Measurements from ENCODE around the gene PFKP. TPM values are rescaled to one million over a fixed set of nuclear protein-coding genes. Genes with fewer than 3 reads are reported as not detected.

PFKP gene
- 12.5 TPM for total RNA-seq

DNA sequence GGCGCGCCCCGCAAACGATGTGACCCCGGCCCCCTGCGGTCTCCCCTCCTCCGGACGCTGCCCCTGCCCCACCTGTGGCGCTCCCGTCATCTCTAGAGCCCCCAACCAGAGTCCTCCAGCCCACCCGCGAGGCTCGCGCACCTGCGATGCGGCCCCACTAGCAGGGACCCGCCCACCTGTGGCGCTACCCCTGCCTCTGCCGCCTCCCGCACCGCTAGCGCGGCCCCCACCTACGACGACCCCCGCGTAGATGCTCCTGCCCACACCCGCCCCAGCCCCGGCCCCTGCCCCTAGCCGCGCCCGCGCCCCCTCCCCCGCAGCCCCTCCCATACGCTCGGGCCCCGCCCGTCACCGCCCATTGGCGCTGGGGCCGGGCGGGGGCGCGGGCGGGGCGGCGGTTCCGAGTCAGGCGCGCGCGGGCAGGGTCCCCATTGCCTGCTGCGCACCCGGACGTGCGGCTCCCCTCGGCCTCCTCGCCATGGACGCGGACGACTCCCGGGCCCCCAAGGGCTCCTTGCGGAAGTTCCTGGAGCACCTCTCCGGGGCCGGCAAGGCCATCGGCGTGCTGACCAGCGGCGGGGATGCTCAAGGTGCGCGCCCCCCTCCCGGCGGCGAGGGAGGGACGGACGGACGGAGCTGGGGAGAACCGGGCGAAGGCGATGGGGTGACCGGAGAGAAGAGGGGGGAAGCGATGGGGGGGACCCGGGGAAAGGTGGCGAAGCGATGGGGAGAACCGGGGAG lies at the start of gene PFKP:
Gene PFKP (plus strand): TSS at position 431 of the 741 bp plus-strand sequence. CDS start 48 bp downstream, at position 479.
- no peaks in the 10 kb centered on the region for H3K36me3 ChIP-seq (ENCODE audit: control insufficient read depth in 3 of 3, insufficient read depth in 3 of 3, low read length in 3 of 3)
- no peaks in the 10 kb centered on the region for H3K9me3 ChIP-seq (ENCODE audit: control insufficient read depth in 3 of 3, low read length in 3 of 3)
- peaks cover 5 to 7% (median 6%) of the 10 kb centered on the region in 3 donors for H3K4me1 ChIP-seq (ENCODE audit: control insufficient read depth in 3 of 3, insufficient read depth in 3 of 3, low read length in 3 of 3)
- peak within 1 kb of the TSS; percentile 51 for H3K27ac ChIP-seq (ENCODE audit: low read depth, low read length)
- peak within 1 kb of the TSS; percentile 69 to 76 (median 71) for H3K4me3 ChIP-seq (ENCODE audit: low read length in 3 of 3)
- peaks cover 8 to 35% (median 23%) of the 10 kb centered on the region in 3 donors for H3K27me3 ChIP-seq (ENCODE audit: control insufficient read depth in 3 of 3, insufficient read depth in 3 of 3, low read length in 3 of 3)
- peak within 1 kb of the TSS; percentile 53 to 76 (median 70) for H3K9ac ChIP-seq (ENCODE audit: low read depth in 1 of 3, low read length in 3 of 3)

DNA sequence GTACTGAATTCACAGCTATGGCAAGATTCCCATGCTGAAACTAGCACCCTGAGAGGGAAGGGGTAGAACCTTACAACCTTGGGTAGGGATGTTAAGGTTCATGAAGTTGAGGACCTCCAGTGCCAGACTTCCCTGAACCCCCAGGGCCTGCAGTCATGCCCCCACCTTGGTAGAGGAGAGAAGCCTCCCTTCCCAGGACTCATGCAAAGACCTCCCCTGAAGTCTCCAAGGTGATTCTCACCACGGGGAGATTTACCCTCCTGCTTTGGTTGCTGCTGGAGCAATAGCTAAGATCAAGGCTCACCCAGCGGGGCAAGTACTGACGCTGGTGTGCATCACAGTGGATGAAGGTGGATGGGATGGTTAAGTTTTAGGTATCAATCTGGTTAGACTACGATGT lies 49.1 kb upstream of the PFKP start:
- Histone ChIP-seq H3K4me3 (ENCODE audit: low read length in 3 of 3) (no peak overlapping the region), H3K27me3 (ENCODE audit: control insufficient read depth in 3 of 3, insufficient read depth in 3 of 3, low read length in 3 of 3) (peaks cover 0 to 15% (median 13%) of the 10 kb centered on the region in 3 donors), H3K9me3 (ENCODE audit: control insufficient read depth in 3 of 3, low read length in 3 of 3) (peaks cover 0 to 4% (median 0%) of the 10 kb centered on the region in 3 donors), H3K27ac (ENCODE audit: low read depth, low read length) (no peak overlapping the region), H3K4me1 (ENCODE audit: control insufficient read depth in 3 of 3, insufficient read depth in 3 of 3, low read length in 3 of 3) (no peaks in the 10 kb centered on the region), H3K36me3 (ENCODE audit: control insufficient read depth in 3 of 3, insufficient read depth in 3 of 3, low read length in 3 of 3) (no peaks in the 10 kb centered on the region), H3K9ac (ENCODE audit: low read depth in 1 of 3, low read length in 3 of 3) (no peak overlapping the region)

DNA sequence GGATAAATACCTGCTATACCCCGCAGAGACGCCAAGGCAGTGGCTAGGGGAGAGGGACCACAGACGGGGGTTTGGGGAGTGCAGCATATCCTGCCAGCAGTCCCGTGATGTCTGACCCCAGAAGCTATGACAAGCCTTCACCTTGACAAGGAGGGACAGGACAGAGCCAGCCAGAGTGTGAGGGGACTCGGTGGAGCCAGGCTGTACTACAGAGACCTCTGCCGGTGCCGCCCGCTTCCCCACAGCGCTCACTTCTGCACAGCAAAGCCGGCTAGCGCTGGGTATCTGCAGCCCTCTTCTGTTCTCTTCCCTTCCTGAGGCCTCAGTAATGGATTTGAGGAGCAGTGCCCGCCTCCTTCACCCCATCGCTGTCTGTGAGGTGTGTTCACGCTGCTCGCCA lies 47.0 kb upstream of the PFKP start:
- no peaks in the 10 kb centered on the region for H3K4me1 ChIP-seq (ENCODE audit: control insufficient read depth in 3 of 3, insufficient read depth in 3 of 3, low read length in 3 of 3)

DNA sequence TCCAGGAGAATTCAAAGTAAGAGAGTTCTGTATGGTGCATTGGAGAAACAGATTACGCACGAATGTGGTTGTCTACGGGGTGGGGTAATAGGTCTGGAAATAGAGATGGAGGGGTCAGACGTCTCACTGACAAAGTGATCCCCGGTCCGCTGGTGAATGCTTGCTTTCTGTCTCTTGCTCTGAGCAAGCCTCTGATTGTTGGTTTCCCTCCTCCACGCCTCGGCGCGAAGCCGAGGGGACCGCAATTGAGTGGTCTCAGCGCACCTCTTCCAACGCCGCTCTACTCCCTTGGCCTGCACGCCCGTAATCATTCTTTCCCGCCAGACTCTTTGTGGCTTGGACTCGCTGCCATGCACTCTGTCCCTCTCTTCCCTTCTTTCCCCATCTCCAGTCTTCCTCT lies 46.5 kb upstream of the PFKP start:
- H3K4me1 ChIP-seq (ENCODE audit: control insufficient read depth in 3 of 3, insufficient read depth in 3 of 3, low read length in 3 of 3) = no peaks in the 10 kb centered on the region
- no peaks in the 10 kb centered on the region for H3K36me3 ChIP-seq (ENCODE audit: control insufficient read depth in 3 of 3, insufficient read depth in 3 of 3, low read length in 3 of 3)
- no peak overlapping the region for H3K27ac ChIP-seq (ENCODE audit: low read depth, low read length)
- no peak overlapping the region for H3K4me3 ChIP-seq (ENCODE audit: low read length in 3 of 3)
- H3K9ac ChIP-seq (ENCODE audit: low read depth in 1 of 3, low read length in 3 of 3) = no peak overlapping the region
- H3K27me3 ChIP-seq (ENCODE audit: control insufficient read depth in 3 of 3, insufficient read depth in 3 of 3, low read length in 3 of 3) = peaks cover 0 to 11% (median 2%) of the 10 kb centered on the region in 3 donors
- H3K9me3 ChIP-seq (ENCODE audit: control insufficient read depth in 3 of 3, low read length in 3 of 3) = no peaks in the 10 kb centered on the region

More for the DNA sequence above, 47.0 kb upstream of the PFKP start:
- H3K27me3 ChIP-seq (ENCODE audit: control insufficient read depth in 3 of 3, insufficient read depth in 3 of 3, low read length in 3 of 3) = peaks cover 0 to 12% (median 3%) of the 10 kb centered on the region in 3 donors
- no peak overlapping the region for H3K4me3 ChIP-seq (ENCODE audit: low read length in 3 of 3)
- no peaks in the 10 kb centered on the region for H3K36me3 ChIP-seq (ENCODE audit: control insufficient read depth in 3 of 3, insufficient read depth in 3 of 3, low read length in 3 of 3)
- no peak overlapping the region for H3K27ac ChIP-seq (ENCODE audit: low read depth, low read length)
- H3K9ac ChIP-seq (ENCODE audit: low read depth in 1 of 3, low read length in 3 of 3) = no peak overlapping the region
- no peaks in the 10 kb centered on the region for H3K9me3 ChIP-seq (ENCODE audit: control insufficient read depth in 3 of 3, low read length in 3 of 3)

DNA sequence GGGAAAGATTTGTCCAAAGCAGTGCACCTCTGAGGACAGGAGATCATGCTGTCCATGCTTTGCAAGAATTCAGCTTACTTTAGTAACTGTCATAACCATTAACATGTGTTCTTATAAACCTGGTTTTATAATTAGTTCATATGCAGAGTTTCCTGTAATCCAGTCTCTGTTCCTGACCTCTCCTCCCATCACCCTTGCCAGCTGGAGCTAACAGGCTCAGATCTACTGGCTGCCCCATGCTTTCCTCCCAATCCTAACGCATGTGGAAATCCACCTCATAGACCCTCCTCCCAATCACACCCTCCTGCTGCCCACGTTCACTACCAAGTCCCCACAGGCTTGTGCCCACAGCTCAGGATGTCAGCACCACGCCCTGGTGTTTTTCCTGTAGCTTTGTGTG lies 45.3 kb upstream of the PFKP start:
- no peaks in the 10 kb centered on the region for H3K9me3 ChIP-seq (ENCODE audit: control insufficient read depth in 3 of 3, low read length in 3 of 3)
- no peaks in the 10 kb centered on the region for H3K4me1 ChIP-seq (ENCODE audit: control insufficient read depth in 3 of 3, insufficient read depth in 3 of 3, low read length in 3 of 3)
- H3K9ac ChIP-seq (ENCODE audit: low read depth in 1 of 3, low read length in 3 of 3) = no peak overlapping the region
- no peaks in the 10 kb centered on the region for H3K36me3 ChIP-seq (ENCODE audit: control insufficient read depth in 3 of 3, insufficient read depth in 3 of 3, low read length in 3 of 3)
- H3K27me3 ChIP-seq (ENCODE audit: control insufficient read depth in 3 of 3, insufficient read depth in 3 of 3, low read length in 3 of 3) = peaks cover 0 to 11% (median 2%) of the 10 kb centered on the region in 3 donors
- H3K27ac ChIP-seq (ENCODE audit: low read depth, low read length) = no peak overlapping the region
- H3K4me3 ChIP-seq (ENCODE audit: low read length in 3 of 3) = no peak overlapping the region

DNA sequence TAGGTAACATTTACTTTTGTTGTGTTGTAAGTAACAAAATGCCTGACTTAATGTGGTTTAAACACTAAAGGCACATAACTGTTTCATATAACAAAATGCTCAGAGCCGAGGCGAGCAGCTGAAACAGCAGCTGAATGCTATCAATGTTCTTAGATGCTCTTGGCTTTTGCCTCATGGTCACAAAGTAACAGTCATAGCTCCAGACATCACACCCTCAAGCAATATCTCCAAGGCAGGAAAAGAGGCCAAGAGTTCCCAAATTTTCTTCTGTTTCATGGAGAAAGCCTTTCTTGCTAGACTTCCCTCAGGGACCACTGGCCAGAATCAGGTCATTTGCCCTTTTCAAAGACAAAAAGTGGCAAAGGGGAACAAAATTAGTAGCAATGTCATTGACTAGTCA lies 43.5 kb upstream of the PFKP start:
- Histone ChIP-seq H3K36me3 (ENCODE audit: control insufficient read depth in 3 of 3, insufficient read depth in 3 of 3, low read length in 3 of 3) (no peaks in the 10 kb centered on the region), H3K27me3 (ENCODE audit: control insufficient read depth in 3 of 3, insufficient read depth in 3 of 3, low read length in 3 of 3) (peaks cover 0 to 11% (median 0%) of the 10 kb centered on the region in 3 donors), H3K4me1 (ENCODE audit: control insufficient read depth in 3 of 3, insufficient read depth in 3 of 3, low read length in 3 of 3) (no peaks in the 10 kb centered on the region), H3K27ac (ENCODE audit: low read depth, low read length) (no peak overlapping the region), H3K9ac (ENCODE audit: low read depth in 1 of 3, low read length in 3 of 3) (no peak overlapping the region), H3K4me3 (ENCODE audit: low read length in 3 of 3) (no peak overlapping the region), H3K9me3 (ENCODE audit: control insufficient read depth in 3 of 3, low read length in 3 of 3) (no peaks in the 10 kb centered on the region)

DNA sequence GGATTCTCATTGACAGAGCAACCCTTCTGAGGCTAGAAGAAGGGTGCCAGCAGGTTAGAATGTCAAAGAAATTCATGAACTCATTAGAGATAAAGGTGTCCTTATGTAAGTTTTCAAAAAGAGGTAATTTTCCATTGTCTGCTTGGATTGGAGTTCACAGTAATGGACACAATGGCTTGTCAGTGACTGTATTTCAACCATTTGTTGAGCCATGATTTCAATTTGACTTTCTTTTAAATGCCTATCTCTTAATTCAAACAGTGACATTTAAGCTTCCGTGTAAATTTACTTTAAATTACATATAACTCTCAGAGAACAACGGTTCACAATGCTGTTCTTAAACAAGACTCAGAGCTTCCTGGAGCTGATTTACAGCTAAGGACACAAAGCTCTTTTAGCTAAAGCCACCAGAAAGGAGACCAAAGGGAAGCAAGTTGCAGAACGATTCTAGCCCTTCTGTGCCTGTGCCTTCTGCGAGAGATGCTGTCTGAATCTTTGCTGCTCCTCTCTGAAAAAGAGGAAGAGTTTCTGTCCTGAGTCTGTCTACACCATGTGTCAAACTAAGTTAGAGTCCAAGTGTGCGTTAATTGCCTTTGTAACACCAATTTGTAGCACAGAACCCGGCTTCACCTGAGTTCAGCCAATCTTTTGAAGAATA lies 42.2 kb upstream of the PFKP start:
- Histone ChIP-seq H3K4me3 (ENCODE audit: low read length in 3 of 3) (no peak overlapping the region), H3K9me3 (ENCODE audit: control insufficient read depth in 3 of 3, low read length in 3 of 3) (no peaks in the 10 kb centered on the region), H3K27me3 (ENCODE audit: control insufficient read depth in 3 of 3, insufficient read depth in 3 of 3, low read length in 3 of 3) (peaks cover 0 to 9% (median 0%) of the 10 kb centered on the region in 3 donors), H3K9ac (ENCODE audit: low read depth in 1 of 3, low read length in 3 of 3) (no peak overlapping the region), H3K36me3 (ENCODE audit: control insufficient read depth in 3 of 3, insufficient read depth in 3 of 3, low read length in 3 of 3) (no peaks in the 10 kb centered on the region), H3K4me1 (ENCODE audit: control insufficient read depth in 3 of 3, insufficient read depth in 3 of 3, low read length in 3 of 3) (no peaks in the 10 kb centered on the region), H3K27ac (ENCODE audit: low read depth, low read length) (no peak overlapping the region)

DNA sequence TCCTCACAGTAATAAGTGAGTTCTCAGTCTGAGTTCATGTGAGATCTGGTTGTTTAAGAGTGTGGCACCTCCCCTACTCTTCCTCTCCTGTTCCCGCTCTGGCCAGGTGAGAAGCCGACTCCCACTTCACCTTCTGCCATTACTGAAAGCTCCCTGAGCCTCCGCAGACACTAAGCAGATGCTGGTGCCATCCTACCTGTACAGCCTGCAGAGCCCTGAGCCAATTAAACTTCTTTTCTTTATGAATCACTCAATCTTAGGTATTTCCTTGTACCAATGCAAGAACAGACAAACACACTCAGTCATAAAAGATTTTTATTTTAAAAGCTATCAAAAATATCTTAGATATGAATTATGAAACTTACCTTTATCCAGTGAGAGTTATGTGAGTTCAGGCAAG lies 39.5 kb upstream of the PFKP start:
- Histone ChIP-seq H3K9ac (ENCODE audit: low read depth in 1 of 3, low read length in 3 of 3) (no peak overlapping the region), H3K4me3 (ENCODE audit: low read length in 3 of 3) (no peak overlapping the region), H3K27me3 (ENCODE audit: control insufficient read depth in 3 of 3, insufficient read depth in 3 of 3, low read length in 3 of 3) (peaks cover 0 to 7% (median 0%) of the 10 kb centered on the region in 3 donors), H3K36me3 (ENCODE audit: control insufficient read depth in 3 of 3, insufficient read depth in 3 of 3, low read length in 3 of 3) (no peaks in the 10 kb centered on the region), H3K9me3 (ENCODE audit: control insufficient read depth in 3 of 3, low read length in 3 of 3) (no peaks in the 10 kb centered on the region), H3K4me1 (ENCODE audit: control insufficient read depth in 3 of 3, insufficient read depth in 3 of 3, low read length in 3 of 3) (no peaks in the 10 kb centered on the region), H3K27ac (ENCODE audit: low read depth, low read length) (no peak overlapping the region)

DNA sequence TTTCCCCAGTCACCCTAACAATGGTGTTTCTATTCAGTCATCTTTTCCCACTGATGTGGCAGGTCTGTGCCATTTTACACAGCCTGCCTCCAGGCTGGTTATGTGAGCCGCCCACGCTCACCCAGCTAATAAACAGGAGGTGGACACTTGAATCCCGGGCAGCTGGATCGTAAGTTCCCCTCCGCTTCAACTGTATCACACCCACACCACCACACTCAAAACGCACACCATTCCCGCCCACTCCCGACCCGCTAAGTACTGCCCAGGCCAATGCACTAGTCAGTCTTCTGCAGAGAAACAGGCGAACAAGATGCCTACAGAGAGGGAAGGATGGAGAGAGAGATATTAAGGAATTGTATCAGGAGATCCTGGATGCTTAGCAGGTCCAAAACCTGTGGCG lies 38.9 kb upstream of the PFKP start:
- H3K27ac ChIP-seq (ENCODE audit: low read depth, low read length) = no peak overlapping the region
- H3K36me3 ChIP-seq (ENCODE audit: control insufficient read depth in 3 of 3, insufficient read depth in 3 of 3, low read length in 3 of 3) = no peaks in the 10 kb centered on the region
- H3K27me3 ChIP-seq (ENCODE audit: control insufficient read depth in 3 of 3, insufficient read depth in 3 of 3, low read length in 3 of 3) = peaks cover 0 to 7% (median 0%) of the 10 kb centered on the region in 3 donors
- no peak overlapping the region for H3K9ac ChIP-seq (ENCODE audit: low read depth in 1 of 3, low read length in 3 of 3)
- H3K9me3 ChIP-seq (ENCODE audit: control insufficient read depth in 3 of 3, low read length in 3 of 3) = no peaks in the 10 kb centered on the region
- no peak overlapping the region for H3K4me3 ChIP-seq (ENCODE audit: low read length in 3 of 3)
- no peaks in the 10 kb centered on the region for H3K4me1 ChIP-seq (ENCODE audit: control insufficient read depth in 3 of 3, insufficient read depth in 3 of 3, low read length in 3 of 3)

DNA sequence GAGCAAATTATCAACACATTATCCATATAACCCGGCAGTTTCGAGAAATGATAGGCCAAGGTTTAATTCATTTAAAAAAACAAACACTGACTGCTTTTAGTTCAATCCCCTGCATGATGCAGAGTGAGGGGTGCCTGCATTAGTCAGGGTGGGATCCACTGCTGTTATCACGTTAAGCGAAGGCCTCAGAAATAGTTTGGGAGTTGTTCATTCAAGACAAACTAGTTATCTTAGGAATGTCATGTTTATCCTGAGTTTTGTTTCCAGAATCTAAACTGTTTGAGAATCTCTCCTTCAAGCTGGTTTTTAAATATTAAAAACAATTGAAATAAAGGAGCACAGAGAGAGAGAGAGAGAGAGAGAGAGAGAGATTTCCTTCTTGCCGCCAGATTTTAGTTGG lies 36.6 kb upstream of the PFKP start:
- H3K4me3 ChIP-seq (ENCODE audit: low read length in 3 of 3) = no peak overlapping the region
- peaks cover 0 to 2% (median 0%) of the 10 kb centered on the region in 3 donors for H3K27me3 ChIP-seq (ENCODE audit: control insufficient read depth in 3 of 3, insufficient read depth in 3 of 3, low read length in 3 of 3)
- no peak overlapping the region for H3K27ac ChIP-seq (ENCODE audit: low read depth, low read length)
- no peaks in the 10 kb centered on the region for H3K4me1 ChIP-seq (ENCODE audit: control insufficient read depth in 3 of 3, insufficient read depth in 3 of 3, low read length in 3 of 3)
- H3K9me3 ChIP-seq (ENCODE audit: control insufficient read depth in 3 of 3, low read length in 3 of 3) = no peaks in the 10 kb centered on the region
- H3K9ac ChIP-seq (ENCODE audit: low read depth in 1 of 3, low read length in 3 of 3) = no peak overlapping the region
- no peaks in the 10 kb centered on the region for H3K36me3 ChIP-seq (ENCODE audit: control insufficient read depth in 3 of 3, insufficient read depth in 3 of 3, low read length in 3 of 3)

Data from skeletal muscle tissue (tissue), 4 donors.